D341Med (cell line): Measurements from ENCODE around the gene MYL10.

Source experiments
- DNase-seq: peaks from one replicate; pipeline ENCODE4 v3.0.0; 2012; ENCODE audit warnings: low spot score

The MYL10 gene

DNA sequence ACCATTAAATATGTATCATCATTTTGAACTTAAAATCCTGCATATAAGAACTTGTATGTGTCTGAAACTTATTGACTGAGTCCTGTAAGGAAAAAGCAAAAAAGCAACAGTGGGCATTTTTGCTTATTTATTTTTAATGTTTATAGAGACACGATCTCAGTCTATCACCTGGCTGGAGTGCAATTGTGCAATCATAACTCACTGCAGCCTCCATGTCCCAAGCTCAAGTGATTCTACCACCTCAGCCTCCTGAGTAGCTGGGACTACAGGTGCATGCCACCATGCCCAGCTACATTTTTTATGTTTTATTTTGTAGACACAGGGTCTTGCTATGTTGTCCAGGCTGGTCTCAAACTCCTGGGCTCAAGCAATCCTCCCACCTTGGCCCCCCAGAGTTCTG, 32.2 kb downstream of the MYL10 start:
- no peak for DNase-seq

DNA sequence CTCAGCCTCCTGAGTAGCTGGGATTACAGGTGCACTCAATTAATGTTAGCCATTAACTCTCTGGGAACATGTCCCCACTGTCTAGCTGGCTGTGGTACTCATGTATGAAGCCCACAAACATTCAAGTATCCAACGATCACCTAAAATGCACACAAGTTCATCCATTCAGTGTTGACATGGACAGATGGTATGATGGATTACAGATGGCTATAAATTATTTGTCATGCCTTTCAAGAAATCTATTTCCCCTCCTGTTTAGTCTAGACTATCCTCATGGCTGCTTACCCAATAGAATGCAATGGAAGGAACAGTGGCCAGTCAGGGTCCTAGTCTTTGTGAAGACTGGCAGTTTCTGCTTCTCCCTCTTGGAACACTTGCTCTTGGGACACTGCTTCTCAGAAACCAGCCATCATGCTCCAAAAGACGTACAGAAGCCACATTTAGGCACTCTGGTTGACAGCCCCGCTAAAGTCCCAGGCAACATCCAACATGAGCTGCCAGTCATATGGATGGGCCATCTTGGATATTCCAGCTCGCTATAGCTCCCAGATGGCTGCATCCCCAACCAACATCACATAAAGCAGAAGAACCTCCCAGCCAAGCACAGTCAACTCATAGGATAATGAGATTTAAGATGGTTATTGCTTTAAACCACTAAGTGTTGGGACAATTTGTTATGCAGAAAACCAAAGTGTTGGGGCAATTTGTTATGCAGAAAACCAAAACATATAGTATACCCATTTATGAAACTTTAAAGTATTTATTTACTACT, 33.1 kb downstream of the MYL10 start:
- no peak for DNase-seq

DNA sequence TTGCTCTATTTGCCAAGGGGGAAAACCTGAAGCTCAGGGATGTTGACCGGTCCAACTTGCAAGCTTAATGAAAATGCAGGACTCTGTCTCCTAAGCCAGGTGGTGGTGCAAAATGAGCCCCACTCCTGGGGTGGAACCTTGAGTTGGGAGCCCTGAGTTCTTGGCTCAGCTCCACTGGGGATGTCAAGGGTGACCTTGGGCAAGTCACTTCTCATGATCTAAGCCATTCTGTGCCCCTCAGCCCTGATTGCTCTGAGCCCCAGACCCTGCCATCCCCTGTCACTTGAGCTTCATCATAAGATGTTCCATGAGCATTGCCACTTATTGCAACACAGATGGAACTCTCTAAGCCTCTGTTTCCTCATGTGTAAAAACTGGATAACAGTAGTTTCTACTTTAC, 33.9 kb downstream of the MYL10 start:
- DNase-seq = no peak

DNA sequence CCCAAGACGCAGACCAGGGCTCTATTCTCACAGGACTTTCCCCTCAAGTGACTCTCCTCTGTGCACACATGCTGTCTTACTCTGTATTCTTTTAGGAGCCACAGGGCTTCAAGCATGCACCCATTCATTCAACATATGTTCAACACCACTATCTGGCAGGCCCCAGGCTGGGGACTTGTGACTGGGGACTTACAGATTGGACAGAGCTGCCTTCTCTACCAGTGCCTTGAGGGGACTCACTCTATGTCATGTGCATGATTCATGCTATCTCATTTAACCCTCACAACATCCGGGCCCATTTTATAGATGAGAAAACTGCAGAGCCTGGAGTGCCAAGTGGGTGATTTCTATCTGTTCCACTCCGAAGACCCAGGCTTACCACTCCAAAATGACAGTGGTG, 34.3 kb downstream of the MYL10 start:
- no peak for DNase-seq

DNA sequence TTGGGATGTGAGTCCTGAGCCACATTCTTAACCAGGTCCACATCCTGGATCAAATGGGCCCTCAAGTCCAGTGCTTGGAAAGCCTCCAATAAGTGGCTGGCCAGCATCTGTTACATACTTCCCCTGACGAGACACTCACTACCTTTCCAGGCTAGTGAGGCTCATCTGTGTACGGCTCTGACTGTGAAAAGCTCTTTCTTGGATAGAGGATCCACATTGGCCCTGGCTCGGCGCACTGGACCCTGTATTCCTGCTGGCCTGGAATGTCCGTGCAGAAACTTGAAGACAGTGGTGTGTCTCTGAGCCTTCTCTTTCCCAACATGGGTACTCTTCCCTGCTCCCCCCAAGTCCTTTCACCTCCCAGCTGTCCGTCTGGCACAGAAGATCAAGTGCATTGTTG, 35.5 kb downstream of the MYL10 start:
- no peak for DNase-seq

DNA sequence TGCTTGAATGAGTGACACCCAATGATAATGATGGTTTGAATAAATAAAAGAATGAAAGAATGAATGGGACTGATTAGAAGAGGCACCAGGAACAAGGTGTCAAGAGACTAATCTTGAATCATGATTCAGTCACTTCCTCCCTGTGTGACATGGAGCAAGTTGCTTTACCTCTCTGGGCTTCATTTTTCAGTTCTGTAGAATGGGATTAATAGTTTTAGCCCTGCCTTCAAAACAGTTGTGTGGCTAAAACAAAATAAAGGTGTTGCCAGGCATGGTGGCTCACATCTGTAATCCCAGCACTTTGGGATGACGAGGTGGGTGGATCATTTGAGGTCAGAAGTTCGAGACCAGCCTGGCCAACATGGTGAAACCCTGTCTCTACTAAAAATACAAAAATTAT, 37.6 kb downstream of the MYL10 start:
- DNase-seq = no peak

DNA sequence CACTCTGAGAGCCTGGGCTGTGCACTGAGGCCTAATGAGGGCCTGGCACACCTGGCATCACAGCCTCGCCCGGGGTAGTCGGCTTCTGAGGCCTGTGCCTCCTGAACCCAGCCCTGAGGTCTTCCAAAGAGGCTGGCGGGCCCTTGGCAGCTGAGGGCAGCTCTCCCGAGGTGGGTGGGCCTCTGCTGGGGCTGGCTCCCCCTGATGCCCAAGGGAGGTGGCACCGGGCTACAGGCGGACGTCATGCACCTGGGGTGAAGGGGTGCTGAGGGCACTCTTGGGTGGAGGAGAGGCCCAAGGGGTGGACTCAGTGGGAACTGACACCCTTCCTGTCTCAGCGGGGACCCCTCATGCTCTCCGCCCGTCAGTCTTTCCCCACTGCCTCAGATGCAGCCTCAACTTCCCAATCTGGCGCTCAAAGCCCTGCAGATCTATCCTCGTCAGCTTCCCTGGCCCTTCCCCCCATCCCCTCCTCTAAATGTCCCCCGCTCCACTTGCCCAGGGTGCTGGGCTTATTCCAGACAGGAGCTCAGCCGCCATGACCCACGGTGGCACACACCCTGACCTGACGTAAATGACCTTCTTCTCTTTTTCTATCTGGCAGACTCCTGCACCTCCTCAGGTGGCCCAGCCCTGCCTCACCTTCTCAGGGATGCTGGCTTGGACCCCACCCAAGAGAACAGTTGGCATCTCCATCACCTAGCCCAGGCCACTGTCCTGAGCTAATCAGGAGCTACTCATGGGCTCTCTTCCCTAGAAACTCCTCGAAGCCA, 38.2 kb downstream of the MYL10 start:
- peak; percentile 32 for DNase-seq

DNA sequence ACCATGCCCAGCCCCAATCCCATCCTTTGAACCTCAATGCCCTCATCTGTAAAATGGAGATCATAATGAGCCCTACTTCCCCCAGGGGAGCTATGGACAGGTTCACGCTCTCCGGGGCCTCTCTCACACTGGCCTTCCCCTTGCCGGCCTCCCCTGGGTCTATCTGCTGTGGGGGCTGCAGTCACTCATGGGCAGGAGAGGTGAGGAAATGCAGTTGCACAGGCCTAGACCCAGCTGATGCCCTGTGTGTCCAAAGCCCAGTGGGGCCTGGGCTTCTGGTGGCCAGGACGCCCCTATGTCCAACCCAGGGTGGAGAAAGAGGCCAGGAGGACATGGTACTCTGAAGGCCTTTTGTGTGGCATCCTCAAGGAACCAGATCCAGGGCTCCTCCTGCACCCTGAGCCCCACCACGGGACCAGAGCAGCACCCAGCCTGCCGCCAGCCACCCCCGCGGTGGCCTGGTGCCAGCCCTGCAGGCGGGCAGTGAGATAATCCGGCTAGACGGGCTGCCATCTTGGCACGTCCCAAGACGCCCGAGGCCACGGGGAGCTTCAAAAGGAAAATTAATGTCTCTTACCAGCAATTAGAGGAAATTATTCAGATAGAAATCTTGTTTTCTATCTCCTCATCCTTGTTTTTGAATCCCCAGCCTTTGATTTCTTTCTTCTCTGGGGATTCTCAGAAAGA, 39.0 kb downstream of the MYL10 start:
- DNase-seq = peak; percentile 62

DNA sequence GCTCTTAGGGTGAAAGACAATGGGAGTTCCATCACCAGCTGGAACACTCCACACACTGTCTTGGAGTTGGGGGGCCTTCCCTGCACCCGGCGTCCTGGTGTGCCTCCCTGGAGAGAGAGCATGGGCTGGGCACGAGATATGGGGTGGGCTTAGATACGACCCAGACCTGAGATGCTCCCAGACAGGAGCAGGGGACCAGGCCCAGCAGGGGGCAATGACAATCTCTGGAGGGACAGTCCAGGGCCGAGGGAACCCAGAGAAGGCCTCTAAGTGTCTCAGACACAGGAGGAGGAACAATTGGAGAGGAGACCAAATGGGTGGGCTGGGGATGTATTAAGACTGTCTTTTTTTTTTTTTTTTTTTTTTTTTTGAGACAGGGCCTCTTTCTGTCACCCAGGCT, 40.0 kb downstream of the MYL10 start:
- DNase-seq = peak; percentile 35

DNA sequence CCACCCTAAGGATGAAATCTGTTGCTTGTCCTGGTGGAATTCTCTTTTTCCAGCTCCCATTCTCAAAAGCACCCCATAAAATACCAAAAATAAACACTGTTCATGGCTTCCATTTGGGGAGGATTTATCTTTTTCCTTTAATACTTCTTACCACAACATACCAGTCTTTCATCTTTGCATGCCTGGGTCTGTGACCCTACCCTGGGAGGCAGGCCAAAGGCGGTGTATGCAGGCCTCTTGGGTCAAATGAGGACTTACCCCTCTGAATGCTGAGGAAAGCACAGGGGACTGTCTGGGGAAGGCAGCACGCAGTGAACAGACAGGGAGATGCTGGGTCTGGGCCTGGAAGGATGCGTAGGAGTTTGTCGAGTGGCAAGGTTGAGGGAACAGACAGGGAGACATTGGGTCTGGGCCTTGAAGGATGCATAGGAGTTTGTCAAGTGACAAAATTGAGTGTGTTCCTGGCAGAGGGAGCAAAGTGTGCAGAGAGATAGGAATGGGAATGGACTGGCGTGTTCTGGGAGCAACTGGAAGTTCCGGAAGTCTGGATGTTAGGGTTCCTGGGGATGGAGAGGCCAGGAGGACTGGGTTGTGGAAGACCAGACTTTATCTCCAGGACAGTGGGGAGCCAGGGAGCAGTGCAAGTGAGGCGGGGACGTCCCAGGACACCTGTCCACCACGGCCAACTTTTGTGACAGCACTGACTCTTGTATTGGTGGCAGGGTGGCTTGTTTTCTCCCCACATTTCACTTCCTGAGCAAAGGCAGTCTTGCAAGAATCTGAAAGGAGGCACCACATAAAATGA, 40.8 kb downstream of the MYL10 start:
- DNase-seq = no peak

DNA sequence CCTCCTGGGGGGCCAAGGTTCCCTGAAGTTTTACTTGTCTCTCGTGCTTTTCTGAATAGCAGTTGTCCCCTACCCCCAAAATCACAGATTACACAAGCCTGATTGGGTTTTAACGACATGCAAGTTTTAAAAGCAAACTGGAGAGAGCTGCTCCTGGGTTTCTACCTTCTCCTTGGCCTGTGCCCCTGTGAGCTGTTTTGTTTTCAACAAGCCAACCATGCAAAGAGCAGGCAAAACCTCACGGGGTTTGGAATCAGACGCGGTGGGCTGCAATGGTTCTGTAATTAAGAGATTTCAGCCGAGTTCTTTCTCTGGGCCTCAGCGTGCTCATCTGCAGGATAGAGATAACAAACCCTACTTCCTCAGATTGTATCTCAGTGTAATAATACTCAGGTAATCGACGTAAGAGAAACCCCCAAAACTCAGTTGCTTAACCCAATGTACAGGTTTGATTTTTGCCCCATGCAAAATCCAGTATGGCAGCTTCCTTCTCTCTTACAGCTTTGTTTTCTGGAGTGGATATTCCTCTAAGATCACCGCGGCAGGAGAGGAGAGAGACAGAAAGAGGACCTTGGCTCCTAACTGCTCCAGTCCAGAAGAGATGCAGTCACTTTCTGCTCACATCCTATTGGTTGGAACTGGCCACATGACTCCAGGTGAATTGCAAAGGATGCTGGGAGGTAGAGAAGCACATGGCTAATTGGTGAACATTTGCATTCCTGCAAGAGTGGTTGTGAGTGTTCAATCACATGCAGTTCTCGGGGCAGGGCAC, 42.0 kb downstream of the MYL10 start:
- DNase-seq = no peak

DNA sequence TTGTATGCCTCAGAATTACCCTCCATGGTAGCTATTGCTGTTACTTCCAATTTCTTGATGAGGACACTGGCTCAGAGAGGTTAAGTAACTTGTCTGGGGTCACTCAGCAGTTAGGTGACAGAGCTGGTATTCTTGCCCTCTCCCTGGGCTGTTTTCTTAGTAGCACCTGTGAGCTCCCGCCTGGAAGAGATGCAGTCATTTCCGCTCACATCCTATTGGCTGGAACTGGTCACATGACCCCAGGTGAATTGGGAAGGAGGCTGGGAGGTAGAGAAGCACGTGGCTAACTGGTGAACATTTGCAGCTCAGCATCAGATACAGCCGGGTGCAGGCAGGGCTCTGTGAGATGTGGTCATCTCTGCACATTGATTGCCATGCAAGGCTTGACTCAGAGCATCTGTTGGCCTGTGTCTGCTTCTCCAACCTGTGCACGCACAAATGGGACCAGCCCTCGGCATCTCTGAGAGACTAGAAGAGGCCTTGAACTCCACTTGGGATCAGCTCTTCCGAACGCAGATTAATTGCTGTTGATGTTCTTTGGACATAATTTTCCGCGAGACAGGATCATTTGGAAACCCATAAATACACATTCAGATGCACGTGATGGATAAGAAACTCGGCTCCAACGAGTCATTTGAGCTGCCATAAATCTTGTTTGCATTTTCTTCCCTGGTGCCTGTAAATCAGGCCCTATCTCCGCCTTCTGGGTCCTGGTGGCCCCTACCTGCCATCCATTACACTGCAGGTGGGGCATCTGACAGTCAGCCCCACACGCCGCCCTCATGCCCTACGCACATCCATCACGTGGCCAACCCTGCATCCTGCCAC, 42.8 kb downstream of the MYL10 start:
- DNase-seq = peak; percentile 21

DNA sequence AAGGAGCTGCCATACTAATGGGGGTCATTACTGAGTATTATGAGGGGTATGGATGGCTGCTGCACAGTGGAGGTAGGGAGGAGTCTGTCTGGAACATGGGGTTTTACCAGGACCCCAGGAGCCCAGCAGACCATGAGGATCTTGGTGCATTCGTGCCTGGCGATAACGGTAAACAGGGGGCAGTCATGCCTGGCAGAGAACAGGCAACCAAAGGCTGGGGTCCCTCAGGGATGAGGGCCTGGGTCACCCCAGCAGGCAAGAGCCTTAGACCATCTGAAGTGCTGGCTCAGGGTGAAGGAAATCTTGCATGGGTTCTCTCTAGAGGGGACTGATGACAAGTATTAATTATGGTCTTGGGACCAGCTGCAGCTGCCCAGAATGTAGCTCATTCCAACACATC, 46.1 kb downstream of the MYL10 start:
- DNase-seq = no peak

DNA sequence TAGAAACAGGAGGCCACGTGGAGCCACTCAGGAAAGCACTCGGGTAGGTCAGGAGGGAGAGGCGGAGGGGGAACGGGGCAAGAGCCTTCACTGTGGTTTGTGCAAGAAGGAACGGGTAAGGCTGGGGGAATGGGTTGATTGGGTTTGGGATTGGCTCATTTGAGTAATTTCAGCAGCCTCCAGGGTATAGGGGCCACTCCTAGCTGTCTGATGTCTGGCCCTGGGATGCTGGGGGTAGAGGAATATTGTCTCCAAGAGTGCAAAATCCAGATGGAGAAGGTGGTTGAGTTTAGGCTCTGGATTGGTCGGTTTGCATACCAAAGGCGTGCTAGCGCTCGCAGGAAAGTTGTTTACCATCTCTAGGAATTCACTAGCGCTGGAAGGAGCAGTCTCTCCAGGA, 47.2 kb downstream of the MYL10 start:
- no peak for DNase-seq

DNA sequence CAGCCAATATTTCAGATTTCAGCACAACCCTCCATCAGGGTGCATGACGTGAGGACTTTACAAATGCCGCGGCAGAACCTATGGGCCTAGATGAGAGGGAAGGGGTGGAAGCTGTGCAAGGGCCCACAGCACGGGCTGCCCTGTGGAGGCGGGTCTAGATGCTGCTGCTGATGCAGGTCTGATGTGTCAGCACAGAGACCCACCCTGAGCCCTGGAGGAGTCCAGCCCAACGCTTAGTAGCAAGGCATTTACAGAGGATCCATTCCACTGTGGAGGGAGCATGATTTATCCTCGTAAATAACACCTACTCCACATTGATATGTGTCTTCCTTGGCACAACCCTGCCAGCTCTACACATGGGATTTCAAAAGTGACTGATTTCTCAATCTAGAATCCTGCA, 48.5 kb downstream of the MYL10 start:
- no peak for DNase-seq

DNA sequence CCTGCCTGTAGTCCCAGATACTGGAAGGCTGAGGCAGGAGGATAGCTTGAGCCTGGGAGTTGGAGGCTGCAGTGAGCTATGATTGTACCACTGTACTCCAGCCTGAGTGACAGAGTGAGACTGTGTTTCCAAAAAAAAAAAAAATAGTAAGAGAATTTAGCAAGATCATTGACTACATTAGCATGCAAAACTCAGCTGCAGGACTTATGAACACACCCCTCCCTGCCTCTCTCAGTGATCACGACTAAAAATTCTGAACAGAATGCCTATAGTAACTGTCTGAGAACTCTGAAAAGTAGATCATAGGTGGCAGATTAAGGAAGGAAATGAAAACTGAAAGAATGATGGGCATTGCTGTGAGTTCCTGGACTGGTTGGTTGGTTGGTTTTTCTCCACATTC, 50.5 kb downstream of the MYL10 start:
- DNase-seq = no peak

DNA sequence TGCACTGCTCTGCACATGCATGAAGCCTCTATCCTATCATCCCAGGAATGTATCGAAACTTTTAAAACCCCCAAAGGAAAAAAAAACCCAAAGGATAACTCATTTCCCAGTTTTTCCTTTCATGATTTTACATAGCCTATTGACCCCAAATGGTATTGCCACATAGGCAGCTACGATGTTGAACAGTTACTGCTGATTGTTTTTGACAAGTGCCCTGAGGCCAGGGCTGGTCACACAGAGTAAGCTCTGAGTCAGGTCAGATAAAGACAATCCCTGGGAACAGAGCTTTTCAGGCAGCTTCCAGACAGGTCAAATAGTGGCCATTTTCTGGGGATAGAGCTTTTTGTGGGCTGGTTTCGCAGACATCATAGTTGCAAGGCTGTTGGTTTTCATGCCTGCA, 52.1 kb downstream of the MYL10 start:
- DNase-seq = no peak

DNA sequence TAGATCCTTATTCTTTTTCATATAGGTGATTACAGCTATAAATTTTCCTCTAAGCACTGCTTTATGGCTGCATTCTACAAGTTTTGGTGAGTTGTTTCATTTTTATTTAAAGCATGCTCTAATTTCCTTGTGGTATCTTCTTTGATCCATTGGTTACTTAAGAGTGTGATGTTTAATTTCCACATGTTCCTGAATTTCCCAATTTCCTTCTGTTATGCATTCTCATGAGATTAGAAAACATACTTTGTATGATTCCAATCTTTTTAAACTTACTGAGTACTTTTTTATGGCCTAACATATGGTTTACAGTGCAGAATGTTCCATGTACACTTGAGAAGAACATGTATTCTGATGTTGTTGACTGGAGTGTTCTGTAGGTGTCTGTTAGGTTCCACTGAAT, 53.4 kb downstream of the MYL10 start:
- no peak for DNase-seq

DNA sequence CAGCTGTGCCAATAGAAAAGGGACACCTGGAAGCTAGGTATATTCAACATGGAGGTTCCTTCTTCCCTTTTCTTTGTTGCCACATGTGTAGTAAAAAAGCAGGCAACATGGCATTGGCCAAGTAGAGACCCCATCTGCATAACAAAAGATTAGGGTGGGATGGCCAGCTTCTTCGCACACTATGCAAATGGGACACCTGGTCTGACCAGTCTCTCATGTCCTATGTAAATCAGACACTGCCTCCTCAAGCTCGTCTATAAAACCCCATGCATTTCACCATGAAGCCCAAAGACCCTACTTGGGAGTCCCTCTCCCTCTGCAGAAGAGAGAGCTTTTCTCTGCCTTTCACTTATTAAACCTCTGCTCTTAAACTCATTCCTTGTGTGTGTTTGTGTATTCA, 53.9 kb downstream of the MYL10 start:
- no peak for DNase-seq

DNA sequence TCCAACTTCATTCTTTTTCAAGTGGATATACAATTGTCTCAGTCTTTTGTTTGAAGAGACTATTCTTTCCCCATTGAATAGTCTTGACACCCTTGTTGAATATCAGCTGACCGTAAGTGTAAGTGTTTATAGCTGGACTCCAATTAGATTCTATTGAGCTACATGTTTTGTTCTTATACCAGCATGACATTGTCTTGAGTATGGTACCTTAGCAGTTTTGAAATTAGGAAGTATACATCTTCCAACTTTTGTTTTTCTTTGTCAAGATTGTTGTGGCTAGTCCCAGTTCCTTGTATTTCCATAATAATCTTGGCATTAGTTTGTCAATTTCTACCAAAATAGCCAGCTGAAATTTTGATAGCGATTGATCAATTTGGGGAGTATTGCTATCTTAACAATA, 56.9 kb downstream of the MYL10 start:
- DNase-seq = no peak

DNA sequence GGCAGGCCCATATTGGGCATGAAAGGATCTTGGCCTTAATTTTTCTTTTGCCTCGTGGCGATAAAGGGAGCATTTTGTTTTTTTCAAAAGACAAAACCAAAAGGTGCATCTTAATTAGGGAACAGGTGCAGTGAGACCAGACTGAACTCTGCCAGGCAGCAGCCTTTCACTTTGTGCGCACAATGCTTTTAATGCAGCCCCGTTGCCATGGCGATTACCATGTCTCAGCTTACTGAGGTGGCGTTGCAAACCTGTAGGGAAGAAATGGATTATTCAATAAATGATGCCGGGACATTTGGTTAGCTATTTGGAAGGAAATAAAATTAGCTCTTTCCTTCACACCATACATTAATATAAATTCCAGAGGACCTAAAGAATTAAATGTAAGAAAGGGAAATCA, 61.9 kb downstream of the MYL10 start:
- no peak for DNase-seq
